Testis (tissue), 2 donors: ENCODE measurements around the gene BEST2.

Experiments
- CTCF ChIP-seq, 3 experiments: fragments of 450-650 bp in 2 of 3; fragments of 200-600 bp in 1 of 3; sonication (generic) in 1 of 3; IDR thresholded peaks; one replicate each; pipeline ENCODE4 v1.5.1; 2016 to 2019; ENCODE audit warnings: antibody characterized with exemption in 3 of 3, mild to moderate bottlenecking in 2 of 3, moderate library complexity in 1 of 3
- POLR2A ChIP-seq: fragments of 450-650 bp; IDR thresholded peaks from one replicate; pipeline ENCODE4 v1.6.1; 2017; ENCODE audit warnings: antibody characterized with exemption, mild to moderate bottlenecking, moderate library complexity

- TF ChIP-seq CTCF (IDR thresholded peaks at IDR 0.05), result no peak
- no peak for TF ChIP-seq POLR2A
These were observed 23.7 kb upstream of the BEST2 start for GRCh38 chr19:12727745-12728433.
